GM12801 (cell line): ENCODE data around the gene CC2D1A.

Experiments
- TF ChIP-seq, protein P1 (sequence below): IDR thresholded peaks from one replicate; pipeline ENCODE4 v1.5.1; 2011; ENCODE audit warnings: control low read depth; ENCODE audit not compliant: insufficient read length; ENCODE audit errors: extremely low read depth

The CC2D1A gene

DNA sequence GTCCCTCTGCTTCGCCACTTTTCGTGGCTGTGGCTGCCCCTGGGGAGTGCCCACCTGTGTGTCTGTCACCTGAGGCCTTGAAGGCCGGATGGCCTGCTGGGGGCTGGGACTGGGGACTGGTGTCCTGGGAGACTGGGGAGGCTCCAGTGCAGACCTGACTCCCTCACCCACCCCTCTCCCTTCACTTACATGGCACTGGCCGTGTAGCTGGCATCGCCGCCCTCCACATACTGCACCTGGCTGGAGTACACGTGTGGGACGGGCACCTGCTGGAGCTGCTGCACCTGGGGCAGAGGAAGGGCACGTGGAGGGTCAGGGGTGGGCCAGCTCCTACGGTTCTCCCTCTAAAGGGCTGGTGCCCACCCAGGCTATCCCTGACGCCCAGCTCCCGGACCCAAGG lies 71.8 kb downstream of the CC2D1A start:
- TF ChIP-seq, protein P1, sequence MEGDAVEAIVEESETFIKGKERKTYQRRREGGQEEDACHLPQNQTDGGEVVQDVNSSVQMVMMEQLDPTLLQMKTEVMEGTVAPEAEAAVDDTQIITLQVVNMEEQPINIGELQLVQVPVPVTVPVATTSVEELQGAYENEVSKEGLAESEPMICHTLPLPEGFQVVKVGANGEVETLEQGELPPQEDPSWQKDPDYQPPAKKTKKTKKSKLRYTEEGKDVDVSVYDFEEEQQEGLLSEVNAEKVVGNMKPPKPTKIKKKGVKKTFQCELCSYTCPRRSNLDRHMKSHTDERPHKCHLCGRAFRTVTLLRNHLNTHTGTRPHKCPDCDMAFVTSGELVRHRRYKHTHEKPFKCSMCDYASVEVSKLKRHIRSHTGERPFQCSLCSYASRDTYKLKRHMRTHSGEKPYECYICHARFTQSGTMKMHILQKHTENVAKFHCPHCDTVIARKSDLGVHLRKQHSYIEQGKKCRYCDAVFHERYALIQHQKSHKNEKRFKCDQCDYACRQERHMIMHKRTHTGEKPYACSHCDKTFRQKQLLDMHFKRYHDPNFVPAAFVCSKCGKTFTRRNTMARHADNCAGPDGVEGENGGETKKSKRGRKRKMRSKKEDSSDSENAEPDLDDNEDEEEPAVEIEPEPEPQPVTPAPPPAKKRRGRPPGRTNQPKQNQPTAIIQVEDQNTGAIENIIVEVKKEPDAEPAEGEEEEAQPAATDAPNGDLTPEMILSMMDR: no peak

DNA sequence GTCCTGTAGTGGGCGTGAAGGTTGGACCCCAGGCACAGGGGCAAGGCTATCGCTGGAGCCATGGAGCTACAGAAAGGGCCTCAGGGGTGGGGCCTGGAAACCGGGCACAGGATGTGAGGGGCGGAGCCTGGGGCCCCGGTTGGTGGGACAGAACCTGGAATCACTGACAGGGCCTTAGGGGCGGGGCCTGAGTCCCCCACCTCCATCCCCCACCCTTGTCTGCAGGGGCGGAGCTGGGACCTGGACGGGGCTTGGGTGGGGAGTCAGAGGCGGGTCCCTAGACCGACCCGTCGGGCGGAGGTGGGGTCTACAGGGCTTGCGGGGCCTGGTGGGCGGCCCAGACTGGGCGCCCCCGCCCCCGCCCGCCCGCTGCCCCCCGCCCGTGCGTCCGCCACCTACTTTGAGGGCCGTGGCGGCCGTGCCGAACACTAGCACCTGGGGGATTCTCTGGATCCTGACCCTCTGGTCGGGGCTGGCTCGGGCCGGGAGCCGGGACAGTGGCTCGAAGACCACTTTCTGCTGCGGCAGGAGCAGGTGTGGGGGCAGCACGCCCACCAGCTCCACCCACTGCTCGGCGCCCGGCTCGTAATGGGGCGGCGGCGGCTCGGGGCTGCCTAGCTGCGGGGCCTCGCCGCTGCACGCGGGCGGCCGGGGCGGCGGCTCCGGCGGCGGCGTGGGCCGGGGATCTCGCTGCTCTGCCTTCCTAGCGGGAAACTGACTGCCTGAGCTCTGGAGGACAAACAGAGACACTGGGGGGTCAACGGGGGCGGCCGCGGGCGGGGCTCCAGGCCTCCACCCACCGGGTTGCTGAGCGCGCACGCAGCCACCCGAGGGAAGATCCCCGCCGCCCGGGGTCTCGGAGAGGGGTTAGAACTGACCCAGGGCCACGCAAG lies 72.6 kb downstream of the CC2D1A start:
- TF ChIP-seq, protein P1: no peak

GRCh38 chr19:13979244-13979615 lies 73.2 kb downstream of the CC2D1A start:
- TF ChIP-seq, protein P1: no peak

- TF ChIP-seq, protein P1: no peak
Measured at GRCh38 chr19:13979686-13980085, 73.7 kb downstream of the CC2D1A start.

DNA sequence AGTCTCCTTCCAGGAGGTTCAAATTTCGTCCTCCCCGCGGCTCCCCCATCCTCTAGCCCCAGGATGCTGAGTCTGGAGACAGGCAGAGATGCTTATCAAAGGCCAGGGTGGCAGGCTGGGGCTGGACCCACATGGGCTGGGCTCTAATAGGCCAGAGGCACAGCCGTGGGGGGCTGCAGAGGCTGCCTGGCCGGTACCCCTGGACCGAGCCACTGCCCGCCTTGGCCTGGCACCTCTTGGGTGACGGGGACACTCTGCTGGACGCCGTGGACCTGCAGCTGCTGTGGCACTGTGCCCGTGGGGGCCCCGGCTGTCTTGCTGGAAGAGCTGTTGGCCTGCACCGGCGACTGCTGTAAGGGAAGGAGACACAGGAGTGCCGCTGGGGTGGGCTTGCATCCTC lies 74.3 kb downstream of the CC2D1A start:
- TF ChIP-seq, protein P1: no peak
